A549 (cell line): Measurements from ENCODE around the gene DOCK1. TPM values are rescaled to one million over a fixed set of nuclear protein-coding genes. Genes with fewer than 3 reads are reported as not detected.
"Not testable (repeated sequence)": the region's sequence is repeated elsewhere in the genome, so short reads cannot be mapped to it uniquely, and the experiment has no call there.

Source experiments
- ATAC-seq, 2 experiments: fragments of 200-7000 bp in 1 of 2; fragments of >200 bp in 1 of 2; cut with Nextera tagmentation in 1 of 2; cut with Tn5 transposase in 1 of 2; 3 replicates each; pipeline versions ENCODE4 v1.8.0 to v1.9.1; 2018 to 2020; ENCODE audit warnings: mild to moderate bottlenecking in 1 of 2, moderate library complexity in 1 of 2
- CTCF ChIA-PET: fragments of 300-600 bp; sonication (Branson Sonifier 250); formaldehyde crosslinking; extraction: SDS; loops from one replicate; lab custom pipeline; 2021; ENCODE audit warnings: antibody characterized with exemption, inconsistent platforms; lab: Yijun Ruan, JAX
- POLR2A ChIA-PET: fragments of 350-600 bp; formaldehyde crosslinking; extraction: SDS; loops from one replicate; lab custom pipeline; 2021; ENCODE audit warnings: antibody characterized with exemption, inconsistent platforms; lab: Yijun Ruan, JAX
- DNase-seq, 2 experiments: peaks; one replicate each; pipeline versions ENCODE4 v3.0.0 to v3.0.0-alpha.2; 2011 to 2016; ENCODE audit warnings: low read depth in 1 of 2, low spot score in 1 of 2
- FAIRE-seq: peaks from 2 replicates; lab custom pipeline; 2011; peaks lifted over from hg19 to GRCh38; lab: Jason Lieb, UNC
- H3K27ac ChIP-seq, 2 experiments: fragments of >200 bp; sonication (Bioruptor Twin); formaldehyde crosslinking; 3 replicates each; pipeline ENCODE4 v1.5.1; 2016 to 2017
- H3K4me1 ChIP-seq: fragments of >200 bp; sonication (Bioruptor Twin); formaldehyde crosslinking; 3 replicates; pipeline ENCODE4 v1.6.1; 2016
- H3K4me2 ChIP-seq: fragments of >200 bp; sonication (Bioruptor Twin); formaldehyde crosslinking; 3 replicates; pipeline ENCODE4 v1.6.1; 2016
- H3K4me3 ChIP-seq: fragments of >200 bp; sonication (Bioruptor Twin); formaldehyde crosslinking; 3 replicates; pipeline ENCODE4 v1.5.1; 2016
- H3K9me3 ChIP-seq: fragments of >200 bp; sonication (Bioruptor Twin); formaldehyde crosslinking; 3 replicates; pipeline ENCODE4 v1.6.1; 2016
- CBX2 ChIP-seq: fragments of 200-600 bp; sonication (generic); IDR thresholded peaks from 2 replicates; pipeline ENCODE4 v1.6.1; 2016; ENCODE audit warnings: low read depth, mild to moderate bottlenecking, borderline replicate concordance
- CHD4 ChIP-seq: fragments of 200-600 bp; sonication (generic); IDR thresholded peaks from 2 replicates; pipeline ENCODE4 v1.6.1; 2016; ENCODE audit warnings: antibody characterized with exemption, mild to moderate bottlenecking, borderline replicate concordance
- E2F6 ChIP-seq: IDR thresholded peaks from 2 replicates; pipeline ENCODE4 v1.6.1; 2012; ENCODE audit warnings: low read depth, borderline replicate concordance
- EP300 ChIP-seq, 2 experiments: fragments of >200 bp; sonication (Bioruptor Twin); formaldehyde crosslinking; IDR thresholded peaks; 2 replicates in 1 of 2; 3 replicates in 1 of 2; pipeline ENCODE4 v1.6.1; 2016 to 2017
- FOSB ChIP-seq: fragments of 250-450 bp; sonication (Bioruptor Pico); IDR thresholded peaks from 2 replicates; pipeline ENCODE4 v1.5.0; 2020; ENCODE audit warnings: mild to moderate bottlenecking, moderate library complexity
- GATA3 ChIP-seq: IDR thresholded peaks from 2 replicates; pipeline ENCODE4 v1.6.1; 2012; ENCODE audit warnings: borderline replicate concordance
- HEYL ChIP-seq: fragments of 250-450 bp; sonication (Bioruptor Pico); IDR thresholded peaks from 2 replicates; pipeline ENCODE4 v1.8.0; 2021; ENCODE audit warnings: mild to moderate bottlenecking, moderate library complexity
- HMGXB4 ChIP-seq: fragments of 250-450 bp; sonication (Bioruptor Pico); IDR thresholded peaks from 2 replicates; pipeline ENCODE4 v1.5.0; 2021; ENCODE audit warnings: mild to moderate bottlenecking, moderate library complexity, borderline replicate concordance
- HOXB5 ChIP-seq: fragments of 250-450 bp; sonication (Bioruptor Pico); IDR thresholded peaks from 2 replicates; pipeline ENCODE4 v1.5.0; 2020; ENCODE audit warnings: mild to moderate bottlenecking, moderate library complexity
- JUN ChIP-seq, 2 experiments: fragments of >200 bp; sonication (Bioruptor Twin); formaldehyde crosslinking; IDR thresholded peaks; 2 replicates in 1 of 2; 3 replicates in 1 of 2; pipeline ENCODE4 v1.6.1; 2016 to 2017
- KDM5A ChIP-seq: fragments of 200-600 bp; sonication (generic); IDR thresholded peaks from 2 replicates; pipeline ENCODE4 v1.6.1; 2016; ENCODE audit warnings: antibody characterized with exemption, mild to moderate bottlenecking
- MAX ChIP-seq: IDR thresholded peaks from 2 replicates; pipeline ENCODE4 v1.6.1; 2012
- MYC ChIP-seq: IDR thresholded peaks from 2 replicates; pipeline ENCODE4 v1.6.1; 2012; ENCODE audit warnings: mild to moderate bottlenecking, inconsistent platforms, low read length, improper control_type of control experiment, borderline replicate concordance
- NPAS2 ChIP-seq: fragments of 250-450 bp; sonication (Bioruptor Pico); IDR thresholded peaks from 2 replicates; pipeline ENCODE4 v1.8.0; 2022; ENCODE audit warnings: mild to moderate bottlenecking, moderate library complexity, borderline replicate concordance
- PHF8 ChIP-seq: fragments of 200-600 bp; sonication (generic); IDR thresholded peaks from 2 replicates; pipeline ENCODE4 v1.6.1; 2016; ENCODE audit warnings: low read depth, mild to moderate bottlenecking, antibody characterized with exemption, moderate library complexity, borderline replicate concordance
- POLR2A ChIP-seq: IDR thresholded peaks from 2 replicates; pipeline ENCODE4 v1.6.1; 2012; ENCODE audit warnings: mild to moderate bottlenecking, low read length
- RAD21 ChIP-seq, 2 experiments: fragments of >200 bp in 1 of 2; sonication (Bioruptor Twin) in 1 of 2; formaldehyde crosslinking in 1 of 2; IDR thresholded peaks in 1 of 2; conservative IDR thresholded peaks in 1 of 2; 2 replicates in 1 of 2; 3 replicates in 1 of 2; pipeline ENCODE4 v1.6.1; 2012 to 2018; ENCODE audit warnings: inconsistent platforms in 1 of 2
- RARB ChIP-seq: fragments of 250-450 bp; sonication (Bioruptor Pico); IDR thresholded peaks from 2 replicates; pipeline ENCODE4 v1.8.0; 2021; ENCODE audit warnings: mild to moderate bottlenecking, moderate library complexity
- RCOR1 ChIP-seq: fragments of 150-350 bp; IDR thresholded peaks from 2 replicates; pipeline ENCODE4 v1.6.1; 2014; ENCODE audit warnings: antibody characterized with exemption, low read length, low read depth
- RFX5 ChIP-seq: fragments of 450-650 bp; IDR thresholded peaks from 2 replicates; pipeline ENCODE4 v1.7.1; 2014; ENCODE audit warnings: antibody characterized with exemption, mild to moderate bottlenecking, moderate library complexity
- RNF2 ChIP-seq: fragments of 200-600 bp; sonication (generic); IDR thresholded peaks from 2 replicates; pipeline ENCODE4 v1.6.1; 2016; ENCODE audit warnings: low read depth, mild to moderate bottlenecking, antibody characterized with exemption, moderate library complexity, borderline replicate concordance
- SMC3 ChIP-seq: fragments of >200 bp; sonication (Bioruptor Twin); formaldehyde crosslinking; IDR thresholded peaks from 3 replicates; pipeline ENCODE4 v1.6.1; 2018; ENCODE audit warnings: inconsistent platforms
- TFCP2L1 ChIP-seq: fragments of 250-450 bp; sonication (Bioruptor Pico); IDR thresholded peaks from 2 replicates; pipeline ENCODE4 v1.5.0; 2021; ENCODE audit warnings: mild to moderate bottlenecking
- USF2 ChIP-seq: fragments of 450-650 bp; IDR thresholded peaks from 2 replicates; pipeline ENCODE4 v1.6.1; 2014; ENCODE audit warnings: antibody characterized with exemption
- ZC3H11A ChIP-seq: fragments of 450-650 bp; IDR thresholded peaks from 2 replicates; pipeline ENCODE4 v1.6.1; 2014; ENCODE audit warnings: antibody characterized with exemption, mild to moderate bottlenecking
- ZSCAN20 ChIP-seq: fragments of 250-450 bp; sonication (Bioruptor Pico); IDR thresholded peaks from 2 replicates; pipeline ENCODE4 v1.8.0; 2022; ENCODE audit warnings: mild to moderate bottlenecking, moderate library complexity
- WGBS: methylation state at CpG from one replicate; pipeline ENCODE4 v1.1.6; 2017; ENCODE audit errors: missing lambda C conversion rate; 5-methylcytosine and 5-hydroxymethylcytosine counted together
- polyA plus RNA-seq, 4 experiments: library from polyadenylated mRNA; depleted of rRNA in 3 of 4; stranded (reverse); fragments of >200 nt; fragmentation: RNase III in 1 of 4; extraction: RNeasy Plus Mini Kit Qiagen cat#74134 plus additional on column Dnase treatment in 1 of 4; gene quantifications; 2 replicates in 3 of 4; 3 replicates in 1 of 4; pipeline ENCODE4 v1.2.3, GENCODE V29; 2011 to 2017

Gene DOCK1
- polyA plus RNA-seq, 2 of the 4 experiments (the other 2 are of a cell fraction) = 22.6 to 28.2 TPM

GRCh38 chr10:127308031-127308430 lies 402.8 kb downstream of the DOCK1 start:
- FAIRE-seq (no peak), ATAC-seq (no peak), DNase-seq (no peak)
- Histone ChIP-seq H3K4me1 (no peaks in the 10 kb centered on the region), H3K27ac (no peak overlapping the region), H3K4me2 (no peak overlapping the region), H3K4me3 (no peak overlapping the region), H3K9me3 (no peaks in the 10 kb centered on the region)
- POLR2A ChIA-PET = no interaction called here
- CTCF ChIA-PET = interaction anchor here (0.9 kb wide), 1 partner anchor 18 kb away, joined by 3 read pairs; no protein-coding TSS in a partner anchor
- TF ChIP-seq NPAS2 (CRISPR knock-in tag) = no peak
- no peak for TF ChIP-seq POLR2A
- TF ChIP-seq KDM5A = no peak
- TF ChIP-seq CHD4 = no peak
- no peak for TF ChIP-seq TFCP2L1 (CRISPR knock-in tag)
- no peak for TF ChIP-seq MYC
- TF ChIP-seq RFX5 = no peak
- TF ChIP-seq RAD21 (conservative IDR thresholded peaks at IDR 0.05 in 1 of 2, IDR thresholded peaks at IDR 0.05 in 1 of 2) = no peak
- TF ChIP-seq ZC3H11A = no peak
- no peak for TF ChIP-seq FOSB
- no peak for TF ChIP-seq SMC3
- no peak for TF ChIP-seq ZSCAN20 (CRISPR knock-in tag)
- no peak for TF ChIP-seq HMGXB4
- TF ChIP-seq USF2 = no peak
- no peak for TF ChIP-seq PHF8
- TF ChIP-seq MAX = no peak
- TF ChIP-seq HEYL (CRISPR knock-in tag) = no peak
- no peak for TF ChIP-seq GATA3
- no peak for TF ChIP-seq EP300 (IDR thresholded peaks at IDR 0.05)
- WGBS = 95% methylated on average over 5 of the region's 5 CpGs

GRCh38 chr10:127309619-127310018 lies 404.4 kb downstream of the DOCK1 start:
- H3K9me3 ChIP-seq, FAIRE-seq, H3K4me2 ChIP-seq, H3K4me3 ChIP-seq, POLR2A ChIA-PET, DNase-seq, H3K4me1 ChIP-seq, ATAC-seq, H3K27ac ChIP-seq, CTCF ChIA-PET: not testable (repeated sequence)
- WGBS = 80% methylated on average over 2 of the region's 2 CpGs

GRCh38 chr10:127310430-127310829 lies 405.2 kb downstream of the DOCK1 start:
- no peak for DNase-seq
- ChIA-PET POLR2A (no interaction called here), CTCF (interaction anchor here (0.6 kb wide), 1 partner anchor 180 kb away, joined by 3 read pairs; no protein-coding TSS in a partner anchor)
- Histone ChIP-seq H3K4me2 (no peak overlapping the region), H3K9me3 (no peaks in the 10 kb centered on the region), H3K27ac (no peak overlapping the region), H3K4me3 (no peak overlapping the region), H3K4me1 (no peaks in the 10 kb centered on the region)
- no peak for FAIRE-seq
- TF ChIP-seq NPAS2 (CRISPR knock-in tag) = no peak
- no peak for TF ChIP-seq USF2
- TF ChIP-seq RNF2 = no peak
- no peak for TF ChIP-seq HOXB5 (CRISPR knock-in tag)
- TF ChIP-seq MYC = no peak
- no peak for TF ChIP-seq POLR2A
- no peak for TF ChIP-seq GATA3
- TF ChIP-seq RCOR1 = no peak
- no peak for TF ChIP-seq RFX5
- no peak for TF ChIP-seq RARB (CRISPR knock-in tag)
- TF ChIP-seq TFCP2L1 (CRISPR knock-in tag) = no peak
- TF ChIP-seq E2F6 = no peak
- TF ChIP-seq HEYL (CRISPR knock-in tag) = no peak
- TF ChIP-seq JUN (IDR thresholded peaks at IDR 0.05) = no peak
- TF ChIP-seq CBX2 = no peak
- WGBS = 82% methylated on average over 8 of the region's 8 CpGs
- no peak for ATAC-seq
